HL-60 (cell line): ENCODE measurements around the gene KRI1.

Source experiments
- DNase-seq, 2 experiments: peaks; one replicate each; pipeline ENCODE4 v3.0.0-alpha.2; 2010 to 2020; ENCODE audit warnings: low read depth in 1 of 2, low spot score in 1 of 2
- H3K27ac ChIP-seq: fragments of 250-450 bp; sonication (Bioruptor Pico); replicated peaks from 2 replicates; pipeline ENCODE4 v1.5.1; 2020; ENCODE audit warnings: mild to moderate bottlenecking, moderate library complexity
- H3K27me3 ChIP-seq: fragments of 250-450 bp; sonication (Bioruptor Pico); 2 replicates; pipeline ENCODE4 v1.5.1; 2021; ENCODE audit warnings: mild to moderate bottlenecking, moderate library complexity; ENCODE audit not compliant: insufficient read depth, poor library complexity, severe bottlenecking
- H3K4me3 ChIP-seq: replicated peaks from 2 replicates; pipeline ENCODE4 v1.5.1; 2011; ENCODE audit warnings: mild to moderate bottlenecking, control low read depth, low read length; ENCODE audit not compliant: insufficient read depth
- CTCF ChIP-seq: IDR thresholded peaks from one replicate; pipeline ENCODE4 v1.5.1; 2011; ENCODE audit warnings: low read length, control low read depth, inconsistent platforms; ENCODE audit not compliant: insufficient read depth
- GABPA ChIP-seq: IDR thresholded peaks from 2 replicates; pipeline ENCODE4 v1.6.1; 2012; ENCODE audit warnings: low read depth
- POLR2AphosphoS5 ChIP-seq: IDR thresholded peaks from 2 replicates; pipeline ENCODE4 v1.6.1; 2012; ENCODE audit warnings: low read depth
- REST ChIP-seq: IDR thresholded peaks from 2 replicates; pipeline ENCODE4 v1.6.1; 2012; ENCODE audit warnings: low read depth; ENCODE audit not compliant: insufficient replicate concordance
- SPI1 ChIP-seq: IDR thresholded peaks from 2 replicates; pipeline ENCODE4 v1.6.1; 2012; ENCODE audit warnings: low read depth, mild to moderate bottlenecking, borderline replicate concordance

The KRI1 gene

GRCh38 chr19:10523135-10523636, 42.6 kb downstream of the KRI1 start:
- H3K4me3 ChIP-seq, result no peak overlapping the region
- DNase-seq, result no peak
- peaks cover 29% of the 10 kb centered on the region for H3K27me3 ChIP-seq
- TF ChIP-seq GABPA, result no peak
- no peak for TF ChIP-seq POLR2AphosphoS5
- no peak for TF ChIP-seq CTCF
- TF ChIP-seq SPI1, result no peak
- TF ChIP-seq REST, result no peak
- no peak overlapping the region for H3K27ac ChIP-seq

- no peak for TF ChIP-seq SPI1
- TF ChIP-seq REST, result no peak
- no peak for DNase-seq
- Histone ChIP-seq H3K27me3 (peaks cover 44% of the 10 kb centered on the region), H3K4me3 (no peak overlapping the region), H3K27ac (no peak overlapping the region)
Measured at GRCh38 chr19:10521461-10522171, 44.2 kb downstream of the KRI1 start.

- H3K4me3 ChIP-seq, result no peak overlapping the region
- no peak for DNase-seq
- no peak for TF ChIP-seq SPI1
- no peak for TF ChIP-seq GABPA
- no peak for TF ChIP-seq REST
- TF ChIP-seq CTCF, result no peak
- TF ChIP-seq POLR2AphosphoS5, result no peak
- no peak overlapping the region for H3K27ac ChIP-seq
- peaks cover 46% of the 10 kb centered on the region for H3K27me3 ChIP-seq
Measured at GRCh38 chr19:10520652-10521318, 45.0 kb downstream of the KRI1 start.
